Muscle layer of colon (tissue), 2 donors: ENCODE data around the gene HNMT.
"Not testable (repeated sequence)": the region's sequence is repeated elsewhere in the genome, so short reads cannot be mapped to it uniquely, and the experiment has no call there.

Experiments used
- H3K27ac ChIP-seq: one replicate; pipeline ENCODE4 v1.7.0; 2013; ENCODE audit warnings: low read depth, mild to moderate bottlenecking, low read length, moderate library complexity
- H3K27me3 ChIP-seq, 2 donors: one replicate each; pipeline ENCODE4 v1.7.0; 2013; ENCODE audit warnings: low read length in 2 of 2, mild to moderate bottlenecking in 2 of 2; ENCODE audit not compliant: insufficient read depth in 2 of 2, control insufficient read depth in 1 of 2
- H3K36me3 ChIP-seq: one replicate; pipeline ENCODE4 v1.7.0; 2013; ENCODE audit warnings: mild to moderate bottlenecking, low read length; ENCODE audit not compliant: insufficient read depth
- H3K4me1 ChIP-seq: one replicate; pipeline ENCODE4 v1.7.0; 2013; ENCODE audit warnings: mild to moderate bottlenecking, low read length; ENCODE audit not compliant: insufficient read depth
- H3K4me3 ChIP-seq, 2 donors: one replicate each; pipeline ENCODE4 v1.7.0; 2013; ENCODE audit warnings: low read length in 2 of 2, low read depth in 1 of 2, mild to moderate bottlenecking in 1 of 2, moderate library complexity in 1 of 2
- H3K9ac ChIP-seq: one replicate; pipeline ENCODE4 v1.7.0; 2013; ENCODE audit warnings: low read length
- H3K9me3 ChIP-seq: one replicate; pipeline ENCODE4 v1.7.0; 2013; ENCODE audit warnings: mild to moderate bottlenecking, low read length
- donor health status: abdominal sarcoma.
- donor health status: Adenocarcinoma of cecum.

The HNMT gene

DNA sequence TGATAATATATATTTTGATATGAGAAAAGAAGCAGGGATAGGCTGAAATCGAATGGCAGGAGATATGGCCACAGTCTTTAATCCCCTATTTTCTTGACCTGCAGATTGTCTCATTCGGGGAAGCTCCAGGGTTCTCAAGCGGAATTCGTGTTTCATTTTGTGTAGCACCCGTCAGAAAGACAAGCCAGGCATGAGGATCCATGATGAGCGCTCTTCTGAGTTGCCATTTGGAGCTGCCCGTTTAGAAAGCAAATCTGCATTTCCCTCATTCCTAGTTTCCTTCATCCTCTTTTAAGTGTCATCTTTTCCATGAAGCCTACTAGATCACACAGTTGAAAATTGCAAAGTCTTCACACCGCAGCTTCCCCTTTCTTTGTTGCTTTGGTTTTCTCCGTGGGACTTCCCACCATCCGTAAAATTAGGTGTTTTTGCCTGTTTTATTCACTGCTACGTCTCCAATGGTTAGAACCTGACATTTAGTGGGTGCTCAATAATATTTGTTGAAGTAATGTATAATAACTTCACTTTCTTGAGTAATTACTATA, 16.9 kb downstream of the HNMT start:
- no peak overlapping the region for H3K4me3 ChIP-seq
- no peak overlapping the region for H3K9ac ChIP-seq
- H3K27me3 ChIP-seq = no peaks in the 10 kb centered on the region
- H3K36me3 ChIP-seq = no peaks in the 10 kb centered on the region
- H3K4me1 ChIP-seq = peaks cover 4% of the 10 kb centered on the region
- no peaks in the 10 kb centered on the region for H3K9me3 ChIP-seq
- H3K27ac ChIP-seq = no peak overlapping the region

GRCh38 chr2:137983581-137983980, 19.3 kb downstream of the HNMT start:
- H3K9ac ChIP-seq = no peak overlapping the region
- peaks cover 4% of the 10 kb centered on the region for H3K4me1 ChIP-seq
- no peak overlapping the region for H3K4me3 ChIP-seq
- no peaks in the 10 kb centered on the region for H3K9me3 ChIP-seq
- H3K27ac ChIP-seq = no peak overlapping the region
- H3K27me3 ChIP-seq = no peaks in the 10 kb centered on the region
- H3K36me3 ChIP-seq = no peaks in the 10 kb centered on the region

GRCh38 chr2:137986268-137986667, 22.0 kb downstream of the HNMT start:
- Histone ChIP-seq H3K27ac (no peak overlapping the region), H3K9me3 (peaks cover 4% of the 10 kb centered on the region), H3K4me1 (peaks cover 4% of the 10 kb centered on the region), H3K27me3 (no peaks in the 10 kb centered on the region), H3K4me3 (no peak overlapping the region), H3K9ac (no peak overlapping the region), H3K36me3 (no peaks in the 10 kb centered on the region)

DNA sequence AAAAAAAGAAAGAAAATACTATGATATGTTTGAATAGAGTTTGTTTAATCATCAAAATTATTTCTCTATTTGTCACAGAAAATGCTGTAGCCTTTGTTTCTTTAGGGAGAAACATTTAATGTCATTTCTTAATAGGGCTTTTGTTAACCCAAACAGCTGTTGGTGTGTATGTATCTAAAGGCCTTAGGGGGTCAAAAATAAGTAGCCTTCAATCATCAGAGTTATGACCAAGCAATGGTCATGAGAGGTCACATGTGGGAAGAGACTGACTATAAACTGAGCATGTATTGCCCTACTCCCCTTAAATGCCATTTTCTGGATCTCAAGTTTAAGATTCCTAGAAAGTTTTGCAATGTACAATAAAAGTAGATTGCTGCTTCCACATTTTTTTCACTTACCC, 22.7 kb downstream of the HNMT start:
- H3K4me3 ChIP-seq = no peak overlapping the region
- H3K9me3 ChIP-seq = peaks cover 4% of the 10 kb centered on the region
- peaks cover 4% of the 10 kb centered on the region for H3K4me1 ChIP-seq
- H3K9ac ChIP-seq = no peak overlapping the region
- peaks cover 3% of the 10 kb centered on the region for H3K36me3 ChIP-seq
- no peak overlapping the region for H3K27ac ChIP-seq
- no peaks in the 10 kb centered on the region for H3K27me3 ChIP-seq

DNA sequence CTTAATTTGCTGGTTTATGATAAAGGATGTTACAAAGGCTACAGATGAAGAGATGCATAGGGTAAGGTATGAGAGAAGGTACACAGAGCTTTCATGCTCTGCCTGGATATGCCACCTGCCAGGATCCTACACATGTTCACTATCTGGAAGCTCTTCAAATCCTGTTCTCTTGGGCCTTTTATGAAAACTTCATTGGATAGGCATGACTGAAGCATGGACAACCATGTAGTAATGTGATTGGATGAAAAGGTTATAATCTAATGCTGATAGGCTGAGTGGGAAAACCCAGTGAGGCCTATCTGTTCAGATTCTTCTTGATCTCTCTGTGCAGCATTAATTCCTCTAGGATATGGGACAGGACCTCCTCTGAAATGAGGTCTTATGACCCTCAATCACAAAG, 26.8 kb downstream of the HNMT start:
- no peaks in the 10 kb centered on the region for H3K4me1 ChIP-seq
- H3K27me3 ChIP-seq = no peaks in the 10 kb centered on the region
- H3K9me3 ChIP-seq = peaks cover 4% of the 10 kb centered on the region
- H3K4me3 ChIP-seq = no peak overlapping the region
- no peak overlapping the region for H3K9ac ChIP-seq
- peaks cover 7% of the 10 kb centered on the region for H3K36me3 ChIP-seq
- H3K27ac ChIP-seq = no peak overlapping the region

DNA sequence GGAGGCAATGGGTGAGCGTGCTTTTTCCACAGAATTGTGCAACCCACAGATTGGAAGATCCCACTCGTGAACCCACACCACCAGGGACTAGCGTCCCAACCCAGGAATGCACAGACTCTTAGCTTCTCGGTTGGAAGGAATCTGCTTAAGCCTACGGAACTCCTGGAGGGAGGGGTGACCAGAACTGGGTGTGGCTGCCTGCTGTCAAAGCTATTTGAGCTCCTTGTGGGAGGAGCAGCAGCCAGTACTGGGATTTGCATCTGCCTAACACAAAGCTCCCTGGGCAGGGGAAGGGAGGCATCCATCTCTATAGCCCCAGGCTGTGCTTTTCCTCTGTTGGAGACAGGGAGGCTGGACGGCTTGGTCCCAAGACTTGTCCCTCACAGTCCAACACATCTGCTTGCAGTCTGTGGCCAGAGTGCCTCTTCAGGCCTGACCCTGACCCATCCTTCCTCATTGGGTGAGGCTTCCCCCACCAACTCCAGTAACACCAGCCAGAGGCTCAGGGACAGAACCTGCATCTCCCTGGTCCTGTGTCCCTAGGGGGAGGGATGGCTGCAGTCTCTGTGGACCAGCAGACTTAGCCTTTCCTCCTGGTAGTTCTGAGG, 27.9 kb downstream of the HNMT start:
- Histone ChIP-seq H3K9me3 (peaks cover 4% of the 10 kb centered on the region), H3K36me3 (peaks cover 7% of the 10 kb centered on the region), H3K9ac (no peak overlapping the region), H3K4me3 (no peak overlapping the region), H3K27ac (no peak overlapping the region), H3K4me1 (no peaks in the 10 kb centered on the region), H3K27me3 (no peaks in the 10 kb centered on the region)

- not testable (repeated sequence) for H3K4me1 ChIP-seq, H3K4me3 ChIP-seq, H3K27me3 ChIP-seq, H3K9me3 ChIP-seq, H3K9ac ChIP-seq, H3K27ac ChIP-seq, H3K36me3 ChIP-seq
Observed at GRCh38 chr2:137993715-137994476, 29.6 kb downstream of the HNMT start.

GRCh38 chr2:137995368-137995767, 31.1 kb downstream of the HNMT start:
- H3K4me1 ChIP-seq, H3K27ac ChIP-seq, H3K4me3 ChIP-seq, H3K36me3 ChIP-seq, H3K9me3 ChIP-seq, H3K9ac ChIP-seq, H3K27me3 ChIP-seq: not testable (repeated sequence)

- H3K27ac ChIP-seq, H3K9me3 ChIP-seq, H3K4me1 ChIP-seq, H3K9ac ChIP-seq, H3K27me3 ChIP-seq, H3K36me3 ChIP-seq, H3K4me3 ChIP-seq: not testable (repeated sequence)
Observed at GRCh38 chr2:137996158-137996557, 31.9 kb downstream of the HNMT start.

GRCh38 chr2:137997733-137998132, 33.5 kb downstream of the HNMT start:
- Histone ChIP-seq H3K27me3 (no peaks in the 10 kb centered on the region), H3K36me3 (no peaks in the 10 kb centered on the region), H3K9ac (no peak overlapping the region), H3K4me3 (no peak overlapping the region), H3K9me3 (no peaks in the 10 kb centered on the region), H3K27ac (no peak overlapping the region), H3K4me1 (no peaks in the 10 kb centered on the region)

DNA sequence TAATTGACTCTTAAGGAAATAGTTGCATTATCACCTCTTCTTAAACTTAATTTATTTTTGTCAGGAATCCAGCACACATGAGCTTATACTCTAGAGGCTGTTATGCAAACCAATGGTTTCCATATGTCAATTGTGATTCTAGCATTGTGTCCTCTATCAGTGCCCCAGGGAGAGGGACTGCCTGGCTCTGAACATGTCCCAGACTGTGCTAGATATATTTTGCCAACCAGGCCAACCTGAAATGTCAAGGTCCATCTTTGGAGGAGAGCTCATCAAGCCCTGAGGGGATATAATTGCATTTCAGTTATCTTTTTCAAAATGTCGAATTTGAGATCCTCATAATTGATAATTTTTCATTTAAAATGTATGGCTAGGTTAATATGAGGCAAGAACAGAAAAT, 34.2 kb downstream of the HNMT start:
- no peaks in the 10 kb centered on the region for H3K9me3 ChIP-seq
- no peak overlapping the region for H3K4me3 ChIP-seq
- no peaks in the 10 kb centered on the region for H3K36me3 ChIP-seq
- H3K4me1 ChIP-seq = no peaks in the 10 kb centered on the region
- H3K27me3 ChIP-seq = no peaks in the 10 kb centered on the region
- no peak overlapping the region for H3K9ac ChIP-seq
- H3K27ac ChIP-seq = no peak overlapping the region

DNA sequence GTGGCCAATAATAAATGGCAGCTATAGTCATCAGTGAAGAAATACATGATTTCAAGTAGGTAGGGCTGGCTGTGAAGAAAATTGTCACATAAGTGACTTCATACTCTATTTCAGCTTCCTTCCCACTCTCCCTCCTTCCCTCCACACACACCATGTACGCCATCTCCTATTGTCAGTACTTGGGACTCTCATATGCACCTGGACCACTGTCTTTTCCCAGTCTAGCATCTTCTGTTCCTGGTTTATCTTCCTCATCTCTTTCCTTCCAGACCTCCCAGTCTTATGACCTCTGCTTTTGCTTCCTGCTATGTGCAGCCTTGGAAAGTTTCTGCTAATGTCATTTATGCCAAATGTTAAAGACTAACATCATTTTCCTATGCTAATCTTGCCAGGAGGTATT, 35.0 kb downstream of the HNMT start:
- H3K9me3 ChIP-seq = no peaks in the 10 kb centered on the region
- H3K4me3 ChIP-seq = no peak overlapping the region
- no peaks in the 10 kb centered on the region for H3K27me3 ChIP-seq

More for the DNA sequence above, 35.0 kb downstream of the HNMT start:
- H3K4me1 ChIP-seq = no peaks in the 10 kb centered on the region
- H3K27ac ChIP-seq = no peak overlapping the region
- H3K36me3 ChIP-seq = no peaks in the 10 kb centered on the region
- no peak overlapping the region for H3K9ac ChIP-seq
